Activated T-cell treated with anti-CD3 and anti-CD28 coated beads, Interleukin-2, amount 50 U/mL, for 24 hours (primary cell): Measurements from ENCODE around the gene CRLF1.

Experiments used
- DNase-seq: peaks from one replicate; pipeline ENCODE4 v3.0.0-alpha.2; 2020
- H3K27ac Mint-ChIP-seq: 2 replicates; pipeline ENCODE4 v1.8.0; 2020; ENCODE audit warnings: mild to moderate bottlenecking, mixed read lengths
- H3K27me3 Mint-ChIP-seq: 2 replicates; pipeline ENCODE4 v1.8.0; 2020; ENCODE audit warnings: mixed read lengths
- H3K36me3 Mint-ChIP-seq: 2 replicates; pipeline ENCODE4 v1.8.0; 2020; ENCODE audit warnings: low read depth, mixed read lengths
- H3K4me1 Mint-ChIP-seq: 2 replicates; pipeline ENCODE4 v1.8.0; 2020; ENCODE audit warnings: low read depth, mixed read lengths
- H3K4me3 Mint-ChIP-seq: 2 replicates; pipeline ENCODE4 v1.8.0; 2020; ENCODE audit warnings: mild to moderate bottlenecking, moderate library complexity, mixed read lengths
- H3K9me3 Mint-ChIP-seq: 2 replicates; pipeline ENCODE4 v1.8.0; 2020; ENCODE audit warnings: mixed read lengths

The CRLF1 gene

DNA sequence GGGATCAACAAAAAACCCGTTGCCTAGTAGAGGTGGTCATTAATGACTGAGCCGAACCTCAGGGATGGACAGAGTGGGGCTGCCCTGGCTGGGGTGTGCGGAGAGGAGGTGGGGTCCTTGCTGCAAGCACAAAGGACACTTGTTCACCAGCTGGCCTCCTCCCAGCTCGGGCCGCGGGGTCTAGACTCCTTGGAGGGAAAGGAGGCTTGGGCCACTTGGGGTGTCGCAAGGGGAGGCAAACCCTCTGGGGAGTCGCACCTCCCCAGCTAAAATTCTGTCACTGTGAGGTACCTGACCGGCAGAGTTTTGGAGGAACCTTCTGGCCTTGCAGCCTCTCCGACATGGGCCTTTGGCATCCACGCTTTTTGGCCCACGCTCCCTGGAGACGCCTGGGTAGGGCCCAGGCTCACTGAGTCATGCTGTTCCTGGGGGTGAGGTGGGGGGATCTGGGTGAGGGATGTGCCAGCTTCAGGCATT, 38.5 kb upstream of the CRLF1 start:
- no peaks in the 10 kb centered on the region for H3K27me3 Mint-ChIP-seq
- no peak for DNase-seq
- H3K9me3 Mint-ChIP-seq, result no peaks in the 10 kb centered on the region
- peaks cover 20% of the 10 kb centered on the region for H3K4me1 Mint-ChIP-seq
- no peak overlapping the region for H3K27ac Mint-ChIP-seq
- H3K4me3 Mint-ChIP-seq, result no peak overlapping the region
- peaks cover 9% of the 10 kb centered on the region for H3K36me3 Mint-ChIP-seq

DNA sequence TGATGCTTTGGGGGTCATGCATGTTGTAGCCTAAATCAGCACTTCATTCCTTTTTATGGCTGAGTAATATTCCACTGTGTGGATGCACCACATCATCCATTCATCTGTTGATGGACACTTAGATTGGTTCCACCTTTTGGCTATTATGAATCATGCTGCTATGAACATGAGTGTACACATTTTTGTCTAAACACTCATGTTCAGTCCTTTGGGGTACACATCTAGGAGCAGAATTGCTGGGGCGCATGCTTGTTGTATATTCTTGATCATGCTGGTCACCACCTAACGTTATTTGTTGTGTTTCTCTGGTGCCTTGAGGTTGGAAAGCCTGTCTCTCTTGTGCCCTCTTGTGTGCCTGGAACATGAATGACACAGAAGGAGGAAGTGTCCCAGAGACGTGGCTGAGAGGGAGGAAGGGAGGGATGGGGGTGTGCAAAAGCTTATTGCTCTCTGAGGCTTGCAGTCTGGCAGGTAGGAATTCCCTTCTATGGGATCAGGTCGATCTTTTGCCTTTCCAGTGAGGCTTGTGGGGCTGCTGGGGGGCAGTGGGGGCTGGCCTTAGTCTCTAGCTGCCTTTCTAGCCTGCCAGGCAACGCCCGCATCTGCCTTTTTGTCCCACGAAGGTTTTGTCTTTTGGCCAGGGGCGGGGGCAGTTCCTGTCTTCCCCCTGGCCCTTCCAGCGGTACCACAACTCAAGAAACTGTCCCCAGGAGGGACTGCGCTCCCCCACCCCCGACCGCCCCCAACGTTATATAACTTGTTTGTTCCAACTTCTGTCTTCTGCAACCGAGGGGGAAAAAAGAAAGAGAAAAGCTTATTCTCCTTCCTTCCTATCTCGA, 37.8 kb upstream of the CRLF1 start:
- H3K4me3 Mint-ChIP-seq, result no peak overlapping the region
- no peak for DNase-seq

DNA sequence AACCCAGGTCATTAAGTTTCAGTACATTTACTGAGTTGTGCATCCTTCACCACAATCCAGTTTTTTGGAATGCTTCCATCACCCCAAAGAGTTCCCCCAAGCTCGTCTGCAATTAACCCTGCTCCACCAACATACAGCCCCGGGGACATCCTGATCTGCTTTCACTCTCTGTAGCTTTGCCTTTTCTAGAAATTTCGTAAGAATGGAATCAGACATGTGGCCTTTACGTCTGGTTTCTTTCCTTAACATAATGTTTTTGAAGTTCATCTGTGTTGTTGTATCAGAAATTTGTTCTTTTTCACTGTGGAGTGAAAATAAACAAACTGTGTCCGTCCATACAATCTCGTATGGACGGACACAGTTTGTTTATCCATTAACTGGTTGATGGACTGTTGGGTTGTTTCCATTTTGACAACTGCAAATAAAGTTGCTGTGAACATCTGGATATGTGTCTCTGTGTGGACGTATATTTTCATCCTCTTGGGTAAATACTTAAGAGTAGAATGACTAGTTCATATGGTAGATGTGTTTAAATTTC, 33.2 kb upstream of the CRLF1 start:
- Mint-ChIP-seq H3K9me3 (no peaks in the 10 kb centered on the region), H3K4me3 (no peak overlapping the region), H3K27me3 (no peaks in the 10 kb centered on the region), H3K36me3 (peaks cover 7% of the 10 kb centered on the region), H3K4me1 (peaks cover 40% of the 10 kb centered on the region), H3K27ac (no peak overlapping the region)
- DNase-seq, result no peak

More for the DNA sequence above, 37.8 kb upstream of the CRLF1 start:
- no peaks in the 10 kb centered on the region for H3K27me3 Mint-ChIP-seq
- peaks cover 5% of the 10 kb centered on the region for H3K36me3 Mint-ChIP-seq
- H3K4me1 Mint-ChIP-seq, result peaks cover 26% of the 10 kb centered on the region
- no peaks in the 10 kb centered on the region for H3K9me3 Mint-ChIP-seq
- H3K27ac Mint-ChIP-seq, result no peak overlapping the region

DNA sequence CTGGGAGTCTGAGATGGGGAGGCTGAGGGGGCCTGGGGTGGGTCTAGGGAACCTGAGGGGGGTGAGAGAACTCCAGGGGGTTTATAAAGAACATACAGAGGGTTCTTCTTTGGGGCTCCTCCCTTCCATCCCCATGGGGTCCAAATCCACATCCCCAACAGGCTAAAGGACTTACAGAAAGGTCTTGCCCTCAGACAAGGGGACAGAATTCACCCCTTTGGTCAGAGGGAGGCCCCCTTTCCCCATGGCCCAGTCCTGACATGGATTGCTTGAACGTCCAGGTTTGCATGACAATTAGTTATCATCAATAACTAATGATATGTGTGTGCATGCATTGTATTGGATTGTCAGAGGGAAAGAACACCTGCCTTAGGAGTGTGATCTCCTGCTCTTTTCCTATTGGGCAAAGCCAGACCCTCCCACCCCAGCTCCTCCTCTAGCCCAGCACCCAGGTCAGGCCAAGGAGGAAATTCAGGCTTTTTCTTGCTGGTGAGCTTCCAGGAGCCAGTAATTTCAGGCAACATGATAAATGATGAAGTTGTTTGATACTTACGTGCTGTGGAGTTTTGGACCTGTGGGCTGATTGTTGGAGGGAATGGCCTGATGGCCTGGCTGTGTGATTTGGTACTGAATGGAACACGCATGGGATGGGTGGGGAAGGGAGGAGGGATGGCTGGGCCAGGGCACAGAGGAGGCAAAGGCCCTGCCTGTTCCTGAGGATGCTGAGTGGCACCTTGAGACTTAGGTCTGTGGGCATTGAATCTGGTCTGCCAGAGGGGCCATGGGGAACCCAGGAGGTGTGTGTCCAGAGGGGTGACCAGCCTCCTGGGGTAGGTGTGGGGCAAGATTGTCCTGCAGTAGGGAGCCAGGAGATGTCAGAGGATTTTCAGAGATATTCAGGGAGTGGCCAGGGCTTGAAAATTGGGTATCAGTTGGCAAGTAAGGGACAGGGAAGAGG, 31.4 kb upstream of the CRLF1 start:
- H3K36me3 Mint-ChIP-seq, result peaks cover 5% of the 10 kb centered on the region
- no peaks in the 10 kb centered on the region for H3K27me3 Mint-ChIP-seq
- DNase-seq, result no peak

DNA sequence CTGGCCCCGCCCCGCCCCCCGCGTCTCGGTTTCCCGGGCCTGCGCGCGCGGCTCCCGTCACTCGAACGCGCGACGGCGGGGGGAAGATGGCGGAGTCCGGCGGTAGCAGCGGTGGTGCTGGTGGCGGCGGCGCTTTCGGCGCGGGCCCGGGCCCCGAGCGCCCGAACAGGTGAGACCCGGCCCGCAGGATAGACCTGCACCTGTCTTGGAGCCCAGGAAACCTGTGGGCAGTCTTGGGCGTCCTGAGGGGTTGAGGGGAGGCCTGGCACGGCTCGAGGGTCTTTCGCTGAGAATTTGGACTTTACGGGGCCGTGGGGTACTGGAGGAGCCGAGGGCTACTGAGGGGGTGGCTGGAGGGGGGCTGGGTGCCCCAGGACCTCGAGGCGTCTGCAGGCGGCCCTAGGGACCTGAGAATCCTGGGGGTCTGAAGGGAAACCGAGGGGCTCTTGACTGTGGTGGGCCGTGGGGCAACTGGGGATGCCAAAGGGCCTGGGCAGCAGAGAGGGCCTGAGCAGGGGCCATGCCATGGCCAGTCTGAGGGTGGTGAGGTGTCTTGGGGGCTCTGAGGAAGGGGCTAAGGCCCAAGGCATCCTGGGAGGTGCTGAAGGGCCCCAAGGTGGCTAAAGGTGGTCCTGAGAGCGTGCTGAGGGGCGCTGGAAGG, 30.5 kb upstream of the CRLF1 start, which contains the start of gene KLHL26:
Gene KLHL26, plus strand, starts transcription at position 60 of the 661 bp plus-strand sequence. Its CDS starts 27 bp downstream, at position 87.
- H3K4me1 Mint-ChIP-seq, result peaks cover 33% of the 10 kb centered on the region
- no peaks in the 10 kb centered on the region for H3K27me3 Mint-ChIP-seq
- peak within 1 kb of the TSS; percentile 95 for H3K27ac Mint-ChIP-seq
- peak; percentile 40 for DNase-seq
- peaks cover 5% of the 10 kb centered on the region for H3K36me3 Mint-ChIP-seq
- no peaks in the 10 kb centered on the region for H3K9me3 Mint-ChIP-seq
- H3K4me3 Mint-ChIP-seq, result peak within 1 kb of the TSS; percentile 86

More for the DNA sequence above, 31.4 kb upstream of the CRLF1 start:
- Mint-ChIP-seq H3K27ac (peak overlapping the region; percentile 88), H3K4me1 (peaks cover 33% of the 10 kb centered on the region), H3K9me3 (no peaks in the 10 kb centered on the region), H3K4me3 (peak overlapping the region; percentile 86)

DNA sequence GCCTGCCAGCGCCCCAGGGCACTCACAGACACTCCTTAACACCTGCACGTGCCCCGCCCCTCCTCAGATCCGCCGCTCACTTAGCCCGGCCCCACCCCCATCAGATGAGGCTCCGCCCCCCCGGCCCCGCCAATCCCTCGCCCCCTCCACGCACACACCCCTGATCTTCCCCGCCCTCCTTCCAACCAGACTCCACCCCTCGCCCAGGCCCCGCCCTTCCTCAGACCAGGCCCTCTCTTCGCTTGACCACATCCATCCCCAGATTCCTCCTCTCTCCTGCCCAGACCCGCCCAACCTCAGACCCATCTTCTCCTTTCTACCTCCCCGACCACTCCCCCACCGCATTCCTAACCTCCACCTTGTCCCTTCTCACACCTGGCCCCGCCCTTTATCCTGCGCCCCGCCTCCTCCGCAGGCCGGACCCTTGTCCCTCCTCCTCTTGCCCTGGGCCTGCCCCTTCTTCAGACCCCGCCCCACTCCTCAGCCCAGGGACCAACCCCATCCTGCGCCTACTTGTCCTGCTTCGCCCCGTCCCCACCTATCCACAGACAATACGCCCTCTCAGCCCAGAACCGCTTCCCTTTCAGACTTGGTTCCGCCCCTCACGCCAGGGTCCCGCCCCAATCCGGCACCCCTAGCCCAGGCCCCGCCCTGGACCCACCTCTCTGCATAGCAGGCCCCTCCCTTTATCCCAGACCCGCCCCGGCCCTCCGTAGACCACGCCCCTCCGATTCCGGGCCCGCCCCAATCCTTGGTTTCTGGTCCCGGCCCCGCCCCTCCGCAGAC, 29.8 kb upstream of the CRLF1 start:
- Mint-ChIP-seq H3K36me3 (peaks cover 5% of the 10 kb centered on the region), H3K27me3 (no peaks in the 10 kb centered on the region), H3K9me3 (no peaks in the 10 kb centered on the region), H3K27ac (peak overlapping the region; percentile 95), H3K4me1 (peaks cover 33% of the 10 kb centered on the region), H3K4me3 (peak overlapping the region; percentile 86)
- peak; percentile 100 for DNase-seq

DNA sequence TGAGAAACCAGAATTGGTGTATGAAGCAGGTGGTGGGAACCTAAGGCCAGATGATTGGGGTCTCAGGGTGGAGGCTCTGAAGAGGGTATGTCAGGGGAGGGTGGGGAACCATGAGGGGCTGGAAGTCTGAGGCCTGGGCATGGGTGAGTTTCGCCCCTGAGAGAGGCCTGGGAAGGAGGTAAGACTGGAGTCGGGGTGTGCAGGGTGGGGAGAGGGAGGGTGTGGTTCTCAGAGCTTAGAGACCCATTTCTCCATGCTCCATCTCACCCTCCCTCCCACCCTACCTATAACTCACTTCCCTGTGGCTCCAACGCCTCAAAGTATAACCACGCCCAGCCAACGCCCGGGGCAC, 29.2 kb upstream of the CRLF1 start:
- H3K36me3 Mint-ChIP-seq, result peaks cover 5% of the 10 kb centered on the region
- no peak for DNase-seq
- H3K27me3 Mint-ChIP-seq, result no peaks in the 10 kb centered on the region
- peak overlapping the region; percentile 86 for H3K4me3 Mint-ChIP-seq
- H3K9me3 Mint-ChIP-seq, result no peaks in the 10 kb centered on the region
- H3K4me1 Mint-ChIP-seq, result peaks cover 33% of the 10 kb centered on the region
- H3K27ac Mint-ChIP-seq, result peak overlapping the region; percentile 55

DNA sequence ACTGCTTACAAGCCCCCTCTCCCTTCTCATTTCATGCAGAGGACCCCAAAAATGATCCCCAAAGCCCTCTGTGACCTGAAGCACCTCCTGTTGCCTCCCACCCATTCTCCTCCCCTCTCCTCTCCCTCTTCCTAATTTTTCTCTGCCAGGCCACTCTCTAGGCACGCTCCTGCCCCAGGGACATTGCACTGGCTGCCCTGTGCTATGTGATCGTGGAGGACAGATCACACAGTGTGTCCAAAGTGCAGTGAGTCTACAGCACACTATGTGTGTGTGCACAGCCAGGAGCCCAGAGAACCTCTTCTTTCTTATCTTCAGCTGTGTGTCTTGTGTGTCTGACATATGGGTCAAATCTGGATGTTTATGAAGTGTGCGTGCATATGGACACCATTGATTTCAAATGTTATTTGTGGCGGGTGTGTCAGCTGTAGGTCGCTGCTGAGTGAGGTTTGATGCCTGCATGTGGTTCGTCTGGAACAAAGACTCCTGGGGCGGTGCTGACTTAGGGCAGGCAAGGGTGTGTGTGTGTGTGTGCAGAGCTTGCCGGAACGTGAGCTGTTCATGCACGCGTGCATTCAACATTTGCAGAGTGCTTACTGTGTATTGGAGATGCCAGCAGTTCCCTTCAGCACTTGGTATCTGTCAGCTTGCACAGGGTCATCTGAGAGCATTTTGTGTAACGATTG, 28.2 kb upstream of the CRLF1 start:
- no peaks in the 10 kb centered on the region for H3K9me3 Mint-ChIP-seq
- H3K4me1 Mint-ChIP-seq, result peaks cover 31% of the 10 kb centered on the region
- no peak for DNase-seq
- H3K27ac Mint-ChIP-seq, result no peak overlapping the region
- peaks cover 5% of the 10 kb centered on the region for H3K36me3 Mint-ChIP-seq
- no peaks in the 10 kb centered on the region for H3K27me3 Mint-ChIP-seq
- no peak overlapping the region for H3K4me3 Mint-ChIP-seq

DNA sequence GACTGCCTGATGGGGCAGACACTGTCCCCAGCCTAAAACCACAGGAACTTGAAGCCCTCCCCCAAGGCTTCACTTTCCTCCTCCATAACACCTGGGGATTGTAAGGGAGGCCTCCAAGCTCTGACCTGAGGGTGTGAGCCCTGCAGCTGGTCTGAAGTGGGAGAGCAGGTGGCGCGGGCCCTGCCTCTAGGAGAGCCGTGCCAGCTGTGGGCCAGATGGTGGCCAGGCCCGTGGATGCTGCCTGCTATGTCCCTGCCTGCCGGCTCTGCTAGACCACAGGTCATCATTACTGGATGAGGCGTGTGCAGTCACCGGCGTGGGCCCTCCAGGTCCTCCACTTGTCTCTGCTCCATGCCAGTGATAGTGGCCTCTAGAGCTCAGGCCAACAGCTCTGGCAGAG, 26.7 kb upstream of the CRLF1 start:
- H3K36me3 Mint-ChIP-seq, result peaks cover 5% of the 10 kb centered on the region
- H3K27me3 Mint-ChIP-seq, result no peaks in the 10 kb centered on the region
- no peaks in the 10 kb centered on the region for H3K9me3 Mint-ChIP-seq
- H3K4me1 Mint-ChIP-seq, result peaks cover 24% of the 10 kb centered on the region
- no peak for DNase-seq
- H3K4me3 Mint-ChIP-seq, result no peak overlapping the region
- no peak overlapping the region for H3K27ac Mint-ChIP-seq

DNA sequence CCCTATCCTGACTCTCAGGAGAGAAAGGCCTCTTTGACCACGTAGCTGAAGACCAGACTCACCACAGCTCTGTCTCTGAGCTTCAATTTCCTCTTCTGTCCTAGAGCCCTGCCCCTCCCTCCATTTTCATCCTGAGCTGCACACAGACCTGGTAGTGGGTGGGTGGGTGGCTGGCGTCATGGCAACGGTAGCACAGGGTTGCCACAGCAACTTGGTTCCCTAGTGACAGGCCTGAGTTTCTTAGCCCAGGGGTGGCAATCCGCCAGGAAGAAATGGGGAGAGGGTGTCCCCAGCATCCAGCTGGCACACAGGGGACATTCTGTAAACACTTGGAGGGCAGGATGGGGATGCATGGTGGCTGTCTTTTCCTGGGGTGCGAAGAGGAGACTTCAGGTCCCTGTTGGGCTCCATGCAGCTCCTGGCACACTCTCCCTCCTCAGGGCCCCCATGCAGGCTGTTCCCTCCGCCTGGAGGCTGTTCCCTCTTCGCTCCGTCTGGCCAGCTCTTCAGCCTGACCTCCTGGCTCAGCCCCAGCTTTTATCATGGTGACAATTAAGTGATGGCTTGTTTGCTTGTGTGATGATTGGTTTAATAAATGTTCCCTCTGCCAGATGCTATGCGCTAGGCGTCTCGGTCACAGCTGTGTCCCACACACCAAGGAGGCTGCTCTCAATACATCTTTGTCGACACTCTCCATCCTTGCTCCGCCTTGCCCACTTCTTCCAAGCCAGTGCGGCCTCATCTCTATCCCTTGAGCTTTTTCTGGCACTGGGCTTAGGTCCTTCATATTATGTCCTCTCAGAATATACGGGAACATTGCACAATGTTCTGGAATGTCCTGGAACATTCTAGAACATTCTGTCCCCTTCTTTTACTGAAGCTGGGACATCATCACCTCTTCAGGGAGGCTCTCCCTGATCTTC, 22.8 kb upstream of the CRLF1 start:
- no peak overlapping the region for H3K27ac Mint-ChIP-seq
- no peaks in the 10 kb centered on the region for H3K4me1 Mint-ChIP-seq
- H3K9me3 Mint-ChIP-seq, result no peaks in the 10 kb centered on the region
- H3K36me3 Mint-ChIP-seq, result no peaks in the 10 kb centered on the region
- H3K4me3 Mint-ChIP-seq, result no peak overlapping the region
- no peak for DNase-seq
- H3K27me3 Mint-ChIP-seq, result no peaks in the 10 kb centered on the region

DNA sequence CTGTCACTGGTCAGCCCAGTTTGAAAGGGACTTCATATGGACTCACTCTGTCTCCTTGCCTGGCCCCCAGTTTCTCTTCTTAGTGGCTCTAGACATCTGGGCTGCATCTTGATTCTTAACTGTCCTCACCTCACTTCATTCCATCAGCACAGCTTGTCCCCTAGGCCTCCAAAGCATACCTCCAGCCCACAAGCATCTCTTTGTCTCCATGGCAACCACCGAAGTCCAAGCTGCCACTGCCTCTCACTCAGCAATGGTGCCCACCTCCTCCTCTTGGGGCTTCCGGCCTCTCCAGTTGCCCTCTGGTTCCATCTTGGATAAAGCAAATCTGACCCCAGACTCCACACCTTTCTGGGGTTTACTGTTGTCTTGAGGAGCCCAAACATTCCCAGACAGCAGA, 20.3 kb upstream of the CRLF1 start:
- Mint-ChIP-seq H3K36me3 (no peaks in the 10 kb centered on the region), H3K27ac (no peak overlapping the region), H3K9me3 (no peaks in the 10 kb centered on the region), H3K4me3 (no peak overlapping the region), H3K4me1 (no peaks in the 10 kb centered on the region), H3K27me3 (no peaks in the 10 kb centered on the region)
- DNase-seq, result no peak

DNA sequence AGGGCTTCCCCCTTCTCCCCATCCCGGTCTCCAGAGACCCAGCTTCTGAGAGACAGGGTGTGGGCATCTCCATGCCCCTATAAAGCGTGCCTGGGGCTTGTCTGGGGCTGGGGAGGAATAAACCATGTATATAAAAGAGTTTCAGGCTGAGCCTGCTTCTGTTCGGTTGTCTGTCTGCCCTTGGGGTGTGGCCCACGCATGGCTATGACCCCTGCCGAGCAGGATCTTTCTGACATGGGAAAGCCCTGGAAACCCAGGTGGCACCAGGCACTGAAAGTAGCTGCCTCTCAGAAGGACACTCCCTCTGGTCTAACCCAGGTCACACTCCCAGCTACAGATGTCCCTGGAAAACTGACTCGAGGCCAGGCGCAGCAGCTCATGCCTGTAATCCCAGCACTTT, 14.3 kb upstream of the CRLF1 start:
- Mint-ChIP-seq H3K27me3 (peaks cover 19% of the 10 kb centered on the region), H3K4me3 (no peak overlapping the region), H3K9me3 (no peaks in the 10 kb centered on the region), H3K27ac (no peak overlapping the region), H3K4me1 (no peaks in the 10 kb centered on the region), H3K36me3 (no peaks in the 10 kb centered on the region)
- no peak for DNase-seq
